ENCODE data around the gene OR56B1.
"Not testable (repeated sequence)": the region's sequence is repeated elsewhere in the genome, so short reads cannot be mapped to it uniquely, and the experiment has no call there.

OR56B1 gene

DNA sequence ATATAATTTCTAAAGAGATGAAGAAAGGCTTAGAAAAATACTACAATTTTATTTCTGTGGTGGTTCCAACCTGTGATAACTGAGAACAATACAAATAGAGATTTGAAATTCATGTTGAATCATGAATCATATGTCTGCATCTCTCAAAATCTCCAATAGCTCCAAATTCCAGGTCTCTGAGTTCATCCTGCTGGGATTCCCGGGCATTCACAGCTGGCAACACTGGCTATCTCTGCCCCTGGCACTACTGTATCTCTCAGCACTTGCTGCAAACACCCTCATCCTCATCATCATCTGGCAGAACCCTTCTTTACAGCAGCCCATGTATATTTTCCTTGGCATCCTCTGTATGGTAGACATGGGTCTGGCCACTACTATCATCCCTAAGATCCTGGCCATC lies at the start of gene OR56B1:
OR56B1 (plus strand) TSS at position 53 of the 400 bp plus-strand sequence; CDS start at position 122, 69 bp downstream.
- no peak for DNase-seq (ENCODE audit: low read depth)

DNA sequence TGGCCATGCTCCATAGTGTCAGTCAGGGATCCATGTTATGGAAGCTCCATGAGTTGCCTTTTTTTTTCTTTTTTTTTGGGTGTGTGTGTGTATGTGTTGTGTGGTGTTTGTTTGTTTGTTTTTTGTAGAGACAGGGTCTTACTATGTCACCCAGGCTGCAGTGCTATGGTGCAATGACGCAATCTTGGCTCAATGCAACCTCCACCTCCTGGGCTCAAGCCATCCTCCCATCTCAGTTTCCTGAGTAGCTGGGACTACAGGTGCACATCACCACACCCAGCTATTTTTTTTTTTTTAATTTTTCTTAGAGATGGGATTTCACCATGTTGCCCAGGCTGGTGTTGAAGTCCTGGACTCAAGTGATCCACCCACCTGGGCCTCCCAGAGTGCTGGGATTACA lies 47.8 kb upstream of the OR56B1 start:
- DNase-seq (ENCODE audit: low read depth), result no peak

DNA sequence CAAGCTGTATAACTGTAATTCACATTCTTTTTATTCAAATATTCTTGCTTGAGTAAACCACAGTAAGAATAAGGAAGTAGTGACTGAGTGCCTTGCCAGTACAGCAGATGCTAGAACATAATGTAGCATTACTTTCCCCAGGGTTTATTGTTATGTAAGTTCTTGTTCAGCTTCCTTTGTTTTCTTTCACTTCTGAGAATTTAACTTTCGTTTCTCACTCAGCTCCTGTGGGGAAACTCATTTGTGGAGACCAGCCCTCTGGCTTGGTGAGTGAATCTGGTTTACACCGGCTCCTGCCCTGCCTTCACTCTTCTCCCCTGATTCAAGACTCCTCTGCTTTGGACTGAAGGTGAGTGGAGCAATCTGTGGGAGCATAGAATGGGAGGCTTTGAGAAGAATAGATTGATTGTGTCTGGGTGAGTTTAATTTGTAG lies 46.7 kb upstream of the OR56B1 start, which contains the start of gene TRIM22:
TRIM22 (plus strand) TSS at position 240 of the 433 bp plus-strand sequence. CDS start 6,443 bp downstream, outside the sequence.
- no peak for DNase-seq (ENCODE audit: low read depth)

DNA sequence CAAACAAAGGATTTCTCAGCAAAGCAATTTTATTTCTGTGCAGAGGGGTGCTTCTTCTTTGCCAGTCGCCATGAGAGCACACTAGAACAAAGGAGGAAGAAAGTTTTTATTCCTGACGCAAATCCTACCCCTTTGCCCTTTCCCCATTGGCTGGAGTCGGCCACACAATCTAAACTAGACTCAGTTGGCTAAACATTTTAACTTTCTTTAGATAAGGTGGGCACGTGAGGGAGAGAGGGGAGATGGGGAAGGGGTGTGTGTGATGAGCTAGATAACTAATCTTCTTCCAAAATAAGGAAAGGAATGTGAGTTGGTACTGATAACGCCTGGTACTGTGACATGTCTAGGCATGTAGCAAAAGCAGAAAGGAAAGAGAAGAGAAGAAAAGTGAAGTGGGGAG lies 46.0 kb upstream of the OR56B1 start:
- no peak for DNase-seq (ENCODE audit: low read depth)

DNA sequence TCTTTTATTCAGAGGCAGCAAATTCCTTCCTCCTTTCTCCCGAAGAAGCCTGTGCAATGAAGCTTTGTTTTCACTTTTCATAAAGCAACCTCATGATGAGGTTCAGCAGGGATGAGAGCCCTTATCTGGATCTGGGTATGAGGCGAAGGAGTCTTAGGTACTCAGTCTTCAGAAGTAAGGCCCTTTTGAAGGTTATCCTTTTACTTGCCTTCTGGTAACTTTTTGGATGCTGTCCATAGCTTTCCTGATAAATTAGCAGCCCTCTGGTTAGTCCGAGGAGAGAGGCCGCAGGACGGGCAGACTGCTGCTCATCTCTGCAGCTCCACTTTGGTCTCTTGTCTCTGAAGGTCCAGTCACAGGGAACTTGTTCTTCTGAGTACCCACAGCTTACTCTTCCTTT lies 45.5 kb upstream of the OR56B1 start:
- DNase-seq (ENCODE audit: low read depth), result no peak

GRCh38 chr11:5691238-5691963 lies 44.8 kb upstream of the OR56B1 start:
- not testable (repeated sequence) for DNase-seq (ENCODE audit: low read depth)

- DNase-seq (ENCODE audit: low read depth), result no peak
Measured at GRCh38 chr11:5691964-5692361, 44.3 kb upstream of the OR56B1 start.

DNA sequence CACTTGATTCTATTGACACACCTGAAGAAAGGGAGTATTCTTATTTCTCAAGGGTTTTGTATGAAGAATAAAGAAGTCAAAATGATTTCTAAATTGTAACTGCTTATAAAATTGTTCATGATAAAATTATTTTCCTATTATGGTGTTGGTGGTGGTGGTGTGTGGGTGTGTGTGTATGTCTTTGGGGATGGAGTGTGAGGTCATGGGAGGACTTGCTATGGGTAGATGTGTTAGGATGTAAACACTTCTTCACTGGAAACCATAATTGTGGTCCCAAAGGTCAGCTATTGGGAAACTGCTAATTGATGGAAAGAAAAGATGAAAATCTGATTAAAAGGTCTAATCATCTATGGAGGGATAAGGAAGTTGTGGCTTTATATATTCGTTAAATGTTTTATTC lies 41.6 kb upstream of the OR56B1 start:
- no peak for DNase-seq (ENCODE audit: low read depth)

DNA sequence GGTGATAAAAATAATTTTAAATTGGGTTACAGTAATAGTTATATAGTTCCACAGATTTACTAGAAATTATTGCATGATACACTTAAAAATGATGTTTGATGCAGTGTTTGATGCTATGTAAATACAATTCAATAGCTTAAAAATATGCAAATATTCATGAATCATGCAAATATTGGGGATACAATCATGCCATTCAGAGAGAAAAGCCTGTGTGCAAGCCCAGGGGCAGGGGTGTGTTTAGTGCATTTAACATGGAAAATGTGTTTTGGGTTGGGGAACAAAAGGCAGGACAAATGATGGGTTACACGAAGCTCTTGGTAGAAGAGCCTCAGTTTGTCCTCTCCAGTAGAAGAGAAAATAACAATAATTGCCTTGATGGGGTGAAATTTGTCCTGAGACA lies 40.7 kb upstream of the OR56B1 start:
- no peak for DNase-seq (ENCODE audit: low read depth)

GRCh38 chr11:5696210-5696609 lies 40.0 kb upstream of the OR56B1 start:
- no peak for DNase-seq (ENCODE audit: low read depth)

- DNase-seq (ENCODE audit: low read depth), result no peak
Measured at GRCh38 chr11:5698281-5698680, 38.0 kb upstream of the OR56B1 start.

GRCh38 chr11:5700421-5701054 lies 35.7 kb upstream of the OR56B1 start:
- no peak for DNase-seq (ENCODE audit: low read depth)

- DNase-seq (ENCODE audit: low read depth), result no peak
Measured at GRCh38 chr11:5701055-5701577, 35.1 kb upstream of the OR56B1 start.

- no peak for DNase-seq (ENCODE audit: low read depth)
Measured at GRCh38 chr11:5703741-5704536, 32.3 kb upstream of the OR56B1 start.

- DNase-seq (ENCODE audit: low read depth), result no peak
Measured at GRCh38 chr11:5705688-5706087, 30.6 kb upstream of the OR56B1 start.

DNA sequence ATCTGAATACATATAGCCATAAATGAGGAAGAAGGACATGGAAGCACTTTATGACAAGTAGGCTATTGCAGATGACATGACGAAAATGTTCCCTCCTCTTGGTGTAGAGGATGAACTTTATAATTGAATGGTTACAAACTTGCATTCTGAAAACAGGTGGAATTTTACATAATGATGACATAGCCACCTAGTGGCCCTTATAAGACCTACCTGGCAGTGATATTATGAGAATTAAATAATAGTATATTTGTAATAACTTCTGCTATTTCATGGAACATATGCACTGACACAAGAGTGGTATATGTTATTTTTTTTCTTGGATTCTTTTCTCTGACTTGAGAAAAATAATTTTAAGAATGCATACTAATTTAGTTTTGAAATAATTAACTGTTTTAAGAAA lies 23.7 kb upstream of the OR56B1 start:
- no peak for DNase-seq (ENCODE audit: low read depth)

GRCh38 chr11:5713695-5714094 lies 22.6 kb upstream of the OR56B1 start:
- no peak for DNase-seq (ENCODE audit: low read depth)

GRCh38 chr11:5716518-5716917 lies 19.7 kb upstream of the OR56B1 start:
- not testable (repeated sequence) for DNase-seq (ENCODE audit: low read depth)

GRCh38 chr11:5719703-5720495 lies 16.3 kb upstream of the OR56B1 start:
- no peak for DNase-seq (ENCODE audit: low read depth)

- no peak for DNase-seq (ENCODE audit: low read depth)
Measured at GRCh38 chr11:5722622-5723021, 13.6 kb upstream of the OR56B1 start.

GRCh38 chr11:5726351-5726750 lies 9.9 kb upstream of the OR56B1 start:
- no peak for DNase-seq (ENCODE audit: low read depth)

- no peak for DNase-seq (ENCODE audit: low read depth)
Measured at GRCh38 chr11:5727691-5728090, 8.6 kb upstream of the OR56B1 start.
